ENCODE measurements around the gene ANKRD13C. TPM values are rescaled to one million over a fixed set of nuclear protein-coding genes. Genes with fewer than 3 reads are reported as not detected.

Gene ANKRD13C
- total and polyA plus RNA-seq, 4 donors, result 31.6 to 71.1 (median 39.4) TPM

DNA sequence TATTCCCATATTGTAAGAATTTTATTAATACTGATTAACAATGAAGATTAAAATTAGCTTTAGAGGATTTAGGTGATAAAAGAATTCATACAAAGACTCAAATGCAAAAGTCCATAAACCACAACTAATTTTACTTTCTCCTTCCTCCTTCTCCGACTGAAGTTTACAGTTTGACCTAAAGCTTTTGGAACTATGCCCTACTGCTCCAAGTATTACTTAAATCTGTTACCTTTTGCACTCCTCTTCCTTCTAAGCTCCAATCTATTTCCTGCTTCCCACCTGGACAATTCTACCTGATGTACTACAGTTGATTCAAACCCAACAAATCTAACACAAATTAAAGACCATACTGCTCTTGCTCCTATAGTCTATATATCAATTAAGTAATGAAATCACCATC lies 36.3 kb downstream of the ANKRD13C start:
- H3K27me3 ChIP-seq (ENCODE audit: control insufficient read depth, insufficient read depth, low read length), result no peaks in the 10 kb centered on the region
- no peaks in the 10 kb centered on the region for H3K9me3 ChIP-seq (ENCODE audit: control insufficient read depth, insufficient read depth, low read length)
- H3K27ac ChIP-seq (ENCODE audit: low read depth, low read length), result no peak overlapping the region
- no peak for DNase-seq (ENCODE audit: low read depth in 4 of 6, low spot score in 6 of 6)
- no peaks in the 10 kb centered on the region for H3K4me1 ChIP-seq (ENCODE audit: control insufficient read depth, insufficient read depth, low read length)
- whole genome bisulfite sequencing (ENCODE audit: insufficient coverage), result 92% methylated on average over 1 of the region's 1 CpG
- peaks cover 2% of the 10 kb centered on the region for H3K36me3 ChIP-seq (ENCODE audit: control insufficient read depth, insufficient read depth, low read length)
- H3K4me3 ChIP-seq (ENCODE audit: low read depth, low read length), result no peak overlapping the region

DNA sequence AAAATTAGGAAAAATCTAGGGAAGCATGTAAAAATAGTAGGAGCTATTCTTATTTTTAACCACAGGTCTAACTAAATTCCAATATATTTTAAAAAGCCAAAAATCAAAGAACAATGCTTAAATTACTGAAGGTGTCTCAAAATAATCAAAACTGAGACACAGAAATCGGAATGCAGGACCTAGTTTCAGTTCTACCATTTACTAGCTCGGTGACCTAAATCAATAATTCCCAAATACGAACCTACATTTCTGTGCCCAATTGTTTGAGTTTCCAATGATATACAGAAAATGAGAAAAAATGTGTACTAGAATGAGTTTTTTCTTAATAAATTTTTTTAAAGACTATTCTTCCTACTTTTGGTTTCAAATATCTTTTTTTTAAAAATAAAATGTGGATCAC lies 37.4 kb downstream of the ANKRD13C start:
- WGBS (ENCODE audit: insufficient coverage), result 100% methylated on average over 1 of the region's 3 CpGs
- Histone ChIP-seq H3K4me3 (ENCODE audit: low read depth, low read length) (no peak overlapping the region), H3K4me1 (ENCODE audit: control insufficient read depth, insufficient read depth, low read length) (no peaks in the 10 kb centered on the region)

GRCh38 chr1:70315782-70316181 lies 38.7 kb downstream of the ANKRD13C start:
- no peak for DNase-seq (ENCODE audit: low read depth in 4 of 6, low spot score in 6 of 6)
- WGBS (ENCODE audit: insufficient coverage), result no CpG with 5 or more reads among the region's 1 CpG

More for the DNA sequence above, 37.4 kb downstream of the ANKRD13C start:
- Histone ChIP-seq H3K9me3 (ENCODE audit: control insufficient read depth, insufficient read depth, low read length) (no peaks in the 10 kb centered on the region), H3K27me3 (ENCODE audit: control insufficient read depth, insufficient read depth, low read length) (no peaks in the 10 kb centered on the region), H3K27ac (ENCODE audit: low read depth, low read length) (no peak overlapping the region), H3K36me3 (ENCODE audit: control insufficient read depth, insufficient read depth, low read length) (peaks cover 2% of the 10 kb centered on the region)
- no peak for DNase-seq (ENCODE audit: low read depth in 4 of 6, low spot score in 6 of 6)

DNA sequence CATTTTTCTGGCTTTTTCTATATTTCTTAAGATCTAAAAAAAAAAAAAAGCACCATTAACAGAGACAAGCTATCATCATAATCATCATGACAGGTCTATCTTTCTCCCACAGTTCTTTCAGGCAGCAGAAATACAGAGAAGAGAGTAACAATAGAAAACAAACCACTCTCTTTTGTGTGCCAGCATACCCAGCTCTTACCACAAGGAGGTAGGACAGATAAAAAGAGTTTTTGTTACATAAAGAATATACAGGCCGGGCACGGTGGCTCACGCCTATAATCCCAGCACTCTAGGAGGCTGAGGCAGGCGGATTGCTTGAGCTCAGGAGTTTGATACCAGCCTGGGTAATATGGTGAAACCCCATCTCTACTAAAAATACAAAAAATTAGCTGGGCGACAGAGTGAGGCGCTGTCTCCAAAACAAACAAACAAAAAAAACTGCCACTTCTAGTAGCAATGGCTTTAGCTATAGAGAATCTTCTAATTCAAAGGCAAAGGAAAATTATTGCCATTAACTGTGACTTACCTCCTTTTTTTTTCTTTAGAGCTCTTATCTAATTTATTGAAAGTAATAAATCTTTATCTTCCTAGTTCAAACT lies 39.7 kb downstream of the ANKRD13C start:
- DNase-seq (ENCODE audit: low read depth in 4 of 6, low spot score in 6 of 6), result no peak
- H3K27ac ChIP-seq (ENCODE audit: low read depth, low read length), result no peak overlapping the region
- no peaks in the 10 kb centered on the region for H3K9me3 ChIP-seq (ENCODE audit: control insufficient read depth, insufficient read depth, low read length)
- no peaks in the 10 kb centered on the region for H3K27me3 ChIP-seq (ENCODE audit: control insufficient read depth, insufficient read depth, low read length)
- no peaks in the 10 kb centered on the region for H3K4me1 ChIP-seq (ENCODE audit: control insufficient read depth, insufficient read depth, low read length)
- no CpG with 5 or more reads among the region's 6 CpGs for WGBS (ENCODE audit: insufficient coverage)
- peaks cover 3% of the 10 kb centered on the region for H3K36me3 ChIP-seq (ENCODE audit: control insufficient read depth, insufficient read depth, low read length)
- no peak overlapping the region for H3K4me3 ChIP-seq (ENCODE audit: low read depth, low read length)

More at GRCh38 chr1:70315782-70316181, 38.7 kb downstream of the ANKRD13C start:
- Histone ChIP-seq H3K4me1 (ENCODE audit: control insufficient read depth, insufficient read depth, low read length) (no peaks in the 10 kb centered on the region), H3K36me3 (ENCODE audit: control insufficient read depth, insufficient read depth, low read length) (peaks cover 5% of the 10 kb centered on the region), H3K4me3 (ENCODE audit: low read depth, low read length) (no peak overlapping the region), H3K27ac (ENCODE audit: low read depth, low read length) (no peak overlapping the region), H3K27me3 (ENCODE audit: control insufficient read depth, insufficient read depth, low read length) (no peaks in the 10 kb centered on the region), H3K9me3 (ENCODE audit: control insufficient read depth, insufficient read depth, low read length) (no peaks in the 10 kb centered on the region)

DNA sequence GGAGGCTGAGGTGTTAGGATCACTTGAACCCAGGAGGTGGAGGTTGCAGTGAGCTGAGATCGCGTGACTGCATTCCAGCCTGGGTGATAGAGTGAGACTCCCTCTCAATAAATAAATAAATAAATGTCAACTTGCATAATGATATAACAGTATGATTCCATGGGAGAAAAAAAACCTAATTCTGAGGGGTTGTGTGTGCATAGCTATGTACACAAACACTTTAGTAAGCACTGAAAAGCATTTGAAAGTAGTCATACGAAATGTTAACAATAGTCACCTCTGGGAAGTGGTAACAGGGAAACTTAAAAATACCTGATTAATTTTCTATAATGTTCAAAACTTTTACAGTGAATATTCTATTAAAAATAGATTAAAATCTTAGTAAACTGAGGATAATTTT lies 43.2 kb downstream of the ANKRD13C start:
- WGBS (ENCODE audit: insufficient coverage), result no CpG with 5 or more reads among the region's 3 CpGs
- Histone ChIP-seq H3K36me3 (ENCODE audit: control insufficient read depth, insufficient read depth, low read length) (peaks cover 12% of the 10 kb centered on the region), H3K27ac (ENCODE audit: low read depth, low read length) (no peak overlapping the region), H3K27me3 (ENCODE audit: control insufficient read depth, insufficient read depth, low read length) (no peaks in the 10 kb centered on the region), H3K4me3 (ENCODE audit: low read depth, low read length) (no peak overlapping the region), H3K9me3 (ENCODE audit: control insufficient read depth, insufficient read depth, low read length) (no peaks in the 10 kb centered on the region), H3K4me1 (ENCODE audit: control insufficient read depth, insufficient read depth, low read length) (no peaks in the 10 kb centered on the region)
- DNase-seq (ENCODE audit: low read depth in 4 of 6, low spot score in 6 of 6), result no peak

DNA sequence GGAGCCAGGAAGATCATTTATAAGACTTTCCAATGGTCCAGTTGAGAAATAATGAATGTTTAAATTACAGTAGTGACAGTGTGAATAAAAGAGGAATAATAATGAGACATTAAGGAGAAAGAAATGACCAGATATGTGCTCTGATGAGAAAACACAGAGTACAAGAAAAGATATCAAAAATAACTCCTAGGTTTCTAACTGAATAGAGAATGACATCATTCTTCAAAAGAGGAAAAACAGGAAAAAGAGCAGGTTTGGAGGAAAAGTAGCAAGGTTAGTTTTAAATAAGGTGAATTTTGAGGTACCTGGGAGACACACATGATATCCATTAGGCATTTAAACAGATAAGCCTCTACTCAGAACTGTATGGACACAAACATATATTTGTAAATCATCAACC lies 55.0 kb downstream of the ANKRD13C start:
- H3K27me3 ChIP-seq (ENCODE audit: control insufficient read depth, insufficient read depth, low read length), result no peaks in the 10 kb centered on the region
- H3K36me3 ChIP-seq (ENCODE audit: control insufficient read depth, insufficient read depth, low read length), result peaks cover 8% of the 10 kb centered on the region
- H3K27ac ChIP-seq (ENCODE audit: low read depth, low read length), result no peak overlapping the region
- no peak for DNase-seq (ENCODE audit: low read depth in 4 of 6, low spot score in 6 of 6)
- H3K9me3 ChIP-seq (ENCODE audit: control insufficient read depth, insufficient read depth, low read length), result no peaks in the 10 kb centered on the region
- no peaks in the 10 kb centered on the region for H3K4me1 ChIP-seq (ENCODE audit: control insufficient read depth, insufficient read depth, low read length)
- no peak overlapping the region for H3K4me3 ChIP-seq (ENCODE audit: low read depth, low read length)

- Histone ChIP-seq H3K4me1 (ENCODE audit: control insufficient read depth, insufficient read depth, low read length) (no peaks in the 10 kb centered on the region), H3K9me3 (ENCODE audit: control insufficient read depth, insufficient read depth, low read length) (no peaks in the 10 kb centered on the region), H3K36me3 (ENCODE audit: control insufficient read depth, insufficient read depth, low read length) (peaks cover 16% of the 10 kb centered on the region), H3K27ac (ENCODE audit: low read depth, low read length) (no peak overlapping the region), H3K4me3 (ENCODE audit: low read depth, low read length) (no peak overlapping the region), H3K27me3 (ENCODE audit: control insufficient read depth, insufficient read depth, low read length) (no peaks in the 10 kb centered on the region)
- peak in 1 of 6 donors; percentile 55 for DNase-seq (ENCODE audit: low read depth in 4 of 6, low spot score in 6 of 6)
- WGBS (ENCODE audit: insufficient coverage), result no CpG with 5 or more reads among the region's 4 CpGs
Measured at GRCh38 chr1:70295749-70296148, 58.8 kb downstream of the ANKRD13C start.

DNA sequence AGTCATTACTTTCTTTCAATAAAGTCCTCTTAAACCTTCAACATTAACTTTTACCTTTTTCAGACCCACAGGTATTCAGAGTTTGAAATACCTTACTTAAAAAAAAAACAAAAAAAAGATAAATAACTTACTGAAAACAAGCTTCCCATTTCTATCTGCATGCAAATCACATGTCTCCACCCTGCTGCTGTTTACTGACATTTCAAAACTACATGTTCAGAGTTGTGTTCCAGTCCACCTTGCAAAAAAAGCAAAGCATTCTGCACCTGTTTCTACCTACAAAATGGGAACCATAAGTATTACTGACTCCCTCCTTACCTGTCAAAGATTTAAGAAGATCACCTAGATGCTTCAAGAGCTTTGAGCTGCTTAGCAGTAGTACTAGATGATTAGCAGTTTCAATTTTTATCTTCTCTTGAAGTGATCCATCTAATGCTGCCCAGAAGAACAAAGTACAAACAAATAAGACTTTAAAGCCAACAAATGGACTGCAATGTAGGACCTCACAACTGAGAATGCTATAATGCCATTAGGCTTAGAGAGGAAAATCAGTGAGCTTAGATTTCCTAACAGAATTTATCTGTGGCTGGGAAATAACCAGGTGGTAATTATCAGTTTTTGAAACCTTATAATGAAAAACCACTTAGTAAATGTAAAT lies 61.2 kb downstream of the ANKRD13C start:
- Histone ChIP-seq H3K4me1 (ENCODE audit: control insufficient read depth, insufficient read depth, low read length) (no peaks in the 10 kb centered on the region), H3K9me3 (ENCODE audit: control insufficient read depth, insufficient read depth, low read length) (no peaks in the 10 kb centered on the region), H3K4me3 (ENCODE audit: low read depth, low read length) (no peak overlapping the region), H3K27me3 (ENCODE audit: control insufficient read depth, insufficient read depth, low read length) (no peaks in the 10 kb centered on the region), H3K36me3 (ENCODE audit: control insufficient read depth, insufficient read depth, low read length) (peaks cover 17% of the 10 kb centered on the region), H3K27ac (ENCODE audit: low read depth, low read length) (no peak overlapping the region)
- DNase-seq (ENCODE audit: low read depth in 4 of 6, low spot score in 6 of 6), result no peak

DNA sequence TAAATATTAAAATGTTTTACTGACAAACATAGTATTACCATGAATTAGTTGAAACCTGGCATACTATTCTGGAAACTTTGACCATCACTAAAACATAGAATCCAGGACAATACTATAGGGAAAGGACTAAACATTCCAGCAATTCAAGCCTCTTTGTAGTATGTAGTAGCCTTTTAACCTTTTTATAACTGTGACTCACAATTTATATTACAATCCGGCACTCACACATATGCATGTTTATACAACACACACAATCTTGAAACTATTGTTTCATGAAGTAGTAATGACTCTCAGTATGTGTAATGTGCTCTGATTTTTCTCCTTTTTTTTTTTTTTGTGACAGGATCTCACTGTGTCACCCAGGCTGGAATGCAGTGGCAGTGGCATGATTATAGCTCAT lies 64.3 kb downstream of the ANKRD13C start:
- Histone ChIP-seq H3K36me3 (ENCODE audit: control insufficient read depth, insufficient read depth, low read length) (peaks cover 17% of the 10 kb centered on the region), H3K9me3 (ENCODE audit: control insufficient read depth, insufficient read depth, low read length) (no peaks in the 10 kb centered on the region), H3K27me3 (ENCODE audit: control insufficient read depth, insufficient read depth, low read length) (no peaks in the 10 kb centered on the region), H3K4me3 (ENCODE audit: low read depth, low read length) (no peak overlapping the region), H3K4me1 (ENCODE audit: control insufficient read depth, insufficient read depth, low read length) (no peaks in the 10 kb centered on the region), H3K27ac (ENCODE audit: low read depth, low read length) (no peak overlapping the region)
- DNase-seq (ENCODE audit: low read depth in 4 of 6, low spot score in 6 of 6), result no peak
- no CpG with 5 or more reads among the region's 1 CpG for WGBS (ENCODE audit: insufficient coverage)

DNA sequence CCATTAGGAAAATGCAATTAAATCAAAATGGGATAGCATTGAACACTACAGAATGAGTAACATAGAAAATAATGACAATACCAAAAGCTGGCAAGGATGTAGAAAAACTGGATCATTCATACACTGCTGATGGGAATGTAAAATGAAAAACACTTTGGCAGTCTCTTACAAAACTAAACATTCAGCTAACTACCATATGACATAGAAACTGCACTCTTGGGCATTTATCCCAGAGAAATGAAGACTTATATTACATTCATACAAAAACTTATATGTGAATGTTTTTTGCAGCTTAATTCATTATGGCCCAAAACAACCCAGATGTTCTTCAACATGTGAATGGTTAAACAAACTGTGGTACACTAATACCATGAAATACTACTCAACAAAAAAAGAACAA lies 66.4 kb downstream of the ANKRD13C start:
- no peaks in the 10 kb centered on the region for H3K4me1 ChIP-seq (ENCODE audit: control insufficient read depth, insufficient read depth, low read length)
- peaks cover 14% of the 10 kb centered on the region for H3K36me3 ChIP-seq (ENCODE audit: control insufficient read depth, insufficient read depth, low read length)
- peak in 1 of 6 donors; percentile 66 for DNase-seq (ENCODE audit: low read depth in 4 of 6, low spot score in 6 of 6)
- H3K27me3 ChIP-seq (ENCODE audit: control insufficient read depth, insufficient read depth, low read length), result no peaks in the 10 kb centered on the region
- no peaks in the 10 kb centered on the region for H3K9me3 ChIP-seq (ENCODE audit: control insufficient read depth, insufficient read depth, low read length)
- no peak overlapping the region for H3K4me3 ChIP-seq (ENCODE audit: low read depth, low read length)
- H3K27ac ChIP-seq (ENCODE audit: low read depth, low read length), result no peak overlapping the region
